Mesothelial cell of epicardium (in vitro differentiated cells): ENCODE data around the gene NUB1. TPM values are rescaled to one million over a fixed set of nuclear protein-coding genes. Genes with fewer than 3 reads are reported as not detected.

Experiments
- DNase-seq, 2 experiments: peaks; one replicate each; pipeline ENCODE4 v3.0.0; 2021; ENCODE audit warnings: low spot score in 2 of 2; ENCODE audit not compliant: unreplicated experiment in 2 of 2
- H3K27ac Mint-ChIP-seq: 2 replicates; pipeline ENCODE4 v1.8.0; 2021; ENCODE audit warnings: mixed read lengths
- H3K27me3 Mint-ChIP-seq: 2 replicates; pipeline ENCODE4 v1.8.0; 2021; ENCODE audit warnings: low read depth, mixed read lengths
- H3K36me3 Mint-ChIP-seq: 2 replicates; pipeline ENCODE4 v1.8.0; 2021; ENCODE audit warnings: mixed read lengths
- H3K4me1 Mint-ChIP-seq: 2 replicates; pipeline ENCODE4 v1.8.0; 2021; ENCODE audit warnings: mixed read lengths
- H3K4me3 Mint-ChIP-seq: 2 replicates; pipeline ENCODE4 v1.8.0; 2021; ENCODE audit warnings: mild to moderate bottlenecking, moderate library complexity, mixed read lengths
- H3K9me3 Mint-ChIP-seq: 2 replicates; pipeline ENCODE4 v1.8.0; 2021; ENCODE audit warnings: mixed read lengths
- total RNA-seq: library from RNA; stranded (reverse); gene quantifications from 3 replicates; pipeline ENCODE4 v1.2.1, GENCODE V29; 2021
- TF ChIP-seq, protein P1 (sequence below): fragments of 200-600 bp; sonication (generic); IDR thresholded peaks from one replicate; pipeline ENCODE4 v1.5.0; 2021; ENCODE audit warnings: antibody characterized with exemption; ENCODE audit not compliant: unreplicated experiment

NUB1 gene
- total RNA-seq, 1 donor from 2014 or later: 52.3 TPM

DNA sequence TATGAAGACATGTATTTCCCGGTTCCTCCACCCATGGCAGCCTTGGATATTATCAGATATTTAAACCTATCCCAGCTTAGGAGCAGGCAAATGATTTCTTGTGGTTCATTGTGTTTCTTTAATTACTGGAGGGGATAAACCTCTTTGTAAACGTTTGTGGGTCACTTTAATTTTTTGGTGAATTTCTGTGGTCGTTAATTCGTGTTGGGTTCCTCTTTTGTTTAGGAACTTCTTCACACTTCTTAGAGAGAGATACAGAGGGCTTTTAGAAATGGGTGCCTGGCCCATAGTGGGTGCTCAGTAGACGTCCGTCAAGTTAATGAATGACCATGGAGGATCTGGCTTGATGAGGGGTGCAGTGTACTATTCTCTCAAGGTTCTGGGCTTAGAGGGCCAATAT is 27.2 kb upstream of the NUB1 start:
- TF ChIP-seq, protein P1, sequence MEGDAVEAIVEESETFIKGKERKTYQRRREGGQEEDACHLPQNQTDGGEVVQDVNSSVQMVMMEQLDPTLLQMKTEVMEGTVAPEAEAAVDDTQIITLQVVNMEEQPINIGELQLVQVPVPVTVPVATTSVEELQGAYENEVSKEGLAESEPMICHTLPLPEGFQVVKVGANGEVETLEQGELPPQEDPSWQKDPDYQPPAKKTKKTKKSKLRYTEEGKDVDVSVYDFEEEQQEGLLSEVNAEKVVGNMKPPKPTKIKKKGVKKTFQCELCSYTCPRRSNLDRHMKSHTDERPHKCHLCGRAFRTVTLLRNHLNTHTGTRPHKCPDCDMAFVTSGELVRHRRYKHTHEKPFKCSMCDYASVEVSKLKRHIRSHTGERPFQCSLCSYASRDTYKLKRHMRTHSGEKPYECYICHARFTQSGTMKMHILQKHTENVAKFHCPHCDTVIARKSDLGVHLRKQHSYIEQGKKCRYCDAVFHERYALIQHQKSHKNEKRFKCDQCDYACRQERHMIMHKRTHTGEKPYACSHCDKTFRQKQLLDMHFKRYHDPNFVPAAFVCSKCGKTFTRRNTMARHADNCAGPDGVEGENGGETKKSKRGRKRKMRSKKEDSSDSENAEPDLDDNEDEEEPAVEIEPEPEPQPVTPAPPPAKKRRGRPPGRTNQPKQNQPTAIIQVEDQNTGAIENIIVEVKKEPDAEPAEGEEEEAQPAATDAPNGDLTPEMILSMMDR: no peak
- no peaks in the 10 kb centered on the region for H3K27me3 Mint-ChIP-seq
- peaks cover 1% of the 10 kb centered on the region for H3K36me3 Mint-ChIP-seq

DNA sequence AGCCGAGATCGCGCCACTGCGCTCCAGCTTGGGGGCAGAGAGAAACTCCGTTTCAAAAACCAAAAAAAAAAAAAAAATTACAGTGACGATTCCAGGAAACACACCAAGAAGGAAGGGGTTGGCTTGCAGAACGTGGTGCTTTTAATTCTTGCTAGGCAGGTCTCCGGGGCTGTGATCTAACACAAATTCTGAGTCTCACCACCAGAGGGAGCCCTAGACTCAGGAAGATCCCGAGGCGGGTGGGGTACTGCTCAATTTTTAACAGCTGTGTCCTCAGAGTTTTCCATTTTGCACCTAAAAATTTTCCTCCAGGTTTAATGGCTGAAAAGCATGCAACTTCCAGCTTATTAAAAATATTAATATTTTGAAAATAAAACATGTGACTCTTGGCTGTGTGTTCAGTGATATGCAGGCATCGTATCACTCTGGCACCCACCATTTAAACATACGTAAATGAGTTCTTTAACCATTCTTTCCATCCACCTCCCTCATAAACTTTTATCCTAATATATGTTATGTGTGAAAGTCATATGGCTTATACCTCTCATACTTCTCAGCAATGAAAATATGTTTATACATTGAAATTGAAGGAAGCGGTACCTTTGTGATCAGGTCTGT is 26.5 kb upstream of the NUB1 start:
- DNase-seq: peak; percentile 50 to 78
- Mint-ChIP-seq H3K36me3 (peaks cover 1% of the 10 kb centered on the region), H3K27ac (no peak overlapping the region), H3K4me3 (no peak overlapping the region), H3K4me1 (peaks cover 2% of the 10 kb centered on the region), H3K27me3 (no peaks in the 10 kb centered on the region), H3K9me3 (peaks cover 16% of the 10 kb centered on the region)
- TF ChIP-seq, protein P1: peak; percentile 89

More for the DNA sequence above, 27.2 kb upstream of the NUB1 start:
- H3K27ac Mint-ChIP-seq: no peak overlapping the region
- DNase-seq: no peak
- peaks cover 4% of the 10 kb centered on the region for H3K4me1 Mint-ChIP-seq
- H3K9me3 Mint-ChIP-seq: peaks cover 10% of the 10 kb centered on the region
- no peak overlapping the region for H3K4me3 Mint-ChIP-seq

DNA sequence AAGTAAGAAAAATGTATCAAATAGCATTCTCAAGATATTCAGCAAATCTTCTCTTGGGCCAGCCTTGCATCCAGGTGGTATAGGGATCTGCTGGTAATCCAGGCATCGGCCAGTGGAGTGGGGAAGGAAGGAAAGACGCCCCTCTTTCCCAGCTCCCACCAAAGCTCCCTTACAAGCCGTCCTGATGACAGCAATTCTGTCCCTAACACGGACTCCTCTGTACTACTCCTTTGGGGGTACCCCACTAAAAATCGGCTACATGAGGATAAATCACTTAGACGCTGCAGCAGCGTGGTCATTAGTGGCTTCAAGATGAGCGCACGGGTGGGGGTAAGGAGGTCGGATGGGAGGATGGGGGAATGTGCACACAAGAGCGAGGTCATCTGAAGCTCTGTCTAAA is 24.7 kb upstream of the NUB1 start:
- Mint-ChIP-seq H3K27ac (no peak overlapping the region), H3K36me3 (peaks cover 1% of the 10 kb centered on the region), H3K27me3 (no peaks in the 10 kb centered on the region), H3K4me3 (no peak overlapping the region), H3K4me1 (peaks cover 2% of the 10 kb centered on the region), H3K9me3 (peaks cover 16% of the 10 kb centered on the region)
- TF ChIP-seq, protein P1: no peak
- DNase-seq: no peak

DNA sequence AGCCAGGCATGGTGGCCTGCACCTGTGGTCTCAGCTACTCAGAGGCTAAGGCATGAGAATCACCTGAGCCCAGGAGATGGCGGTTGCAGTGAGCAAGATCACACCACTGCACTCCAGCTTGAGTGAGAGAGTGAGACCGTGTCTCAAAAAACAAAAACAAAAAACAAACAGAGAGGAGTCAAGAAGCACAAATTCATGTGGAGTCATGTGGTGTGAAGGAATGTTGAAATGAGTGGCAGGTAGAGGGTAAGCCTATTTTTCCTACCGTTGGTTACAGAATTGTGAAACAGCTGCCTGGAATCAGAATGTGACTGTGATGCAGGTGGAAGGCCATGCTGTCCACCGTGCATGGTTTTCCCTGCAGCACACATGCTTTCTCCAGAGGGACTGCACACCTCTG is 23.7 kb upstream of the NUB1 start:
- TF ChIP-seq, protein P1: no peak
- H3K27me3 Mint-ChIP-seq: no peaks in the 10 kb centered on the region
- H3K4me1 Mint-ChIP-seq: peaks cover 2% of the 10 kb centered on the region
- H3K4me3 Mint-ChIP-seq: no peak overlapping the region
- H3K27ac Mint-ChIP-seq: no peak overlapping the region
- peaks cover 1% of the 10 kb centered on the region for H3K36me3 Mint-ChIP-seq
- H3K9me3 Mint-ChIP-seq: peaks cover 16% of the 10 kb centered on the region
- no peak for DNase-seq

DNA sequence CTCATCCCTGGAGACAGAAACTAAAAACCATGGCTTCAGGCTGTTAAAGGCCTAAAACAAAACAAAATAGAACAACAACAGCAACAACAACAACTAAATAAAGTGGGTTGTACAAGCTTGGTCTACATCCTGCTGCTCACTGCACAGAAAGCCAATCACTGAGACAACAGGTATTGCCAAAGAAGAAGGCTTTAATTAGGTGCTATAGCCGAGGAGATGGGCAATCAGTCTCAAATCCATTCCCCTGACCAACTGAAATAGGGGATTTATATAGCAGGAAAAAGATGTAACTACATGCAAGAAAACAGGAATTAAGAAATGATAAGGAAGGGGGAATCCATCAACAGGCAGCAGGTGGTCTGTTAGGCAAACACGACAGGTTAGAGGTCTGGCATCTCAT is 22.4 kb upstream of the NUB1 start:
- H3K4me3 Mint-ChIP-seq: no peak overlapping the region
- peaks cover 1% of the 10 kb centered on the region for H3K36me3 Mint-ChIP-seq
- TF ChIP-seq, protein P1: no peak
- no peak overlapping the region for H3K27ac Mint-ChIP-seq
- no peak for DNase-seq
- peaks cover 2% of the 10 kb centered on the region for H3K4me1 Mint-ChIP-seq
- peaks cover 3% of the 10 kb centered on the region for H3K27me3 Mint-ChIP-seq
- H3K9me3 Mint-ChIP-seq: peaks cover 16% of the 10 kb centered on the region
